HCT116 (cell line): Measurements from ENCODE around the gene TBRG4. TPM values are rescaled to one million over a fixed set of nuclear protein-coding genes. Genes with fewer than 3 reads are reported as not detected.
A peak's percentile ranks its signal among the peaks of the same experiment; 100 is the strongest.

Experiments
- ATAC-seq: fragments of 200-7000 bp; cut with Tn5 transposase; 2 replicates; pipeline ENCODE4 v1.9.1; 2020; ENCODE audit warnings: mild to moderate bottlenecking, moderate library complexity
- Bru-seq: library from RNA; stranded (reverse); fragments of 400-500 nt; gene quantifications from one replicate; lab custom pipeline; 2021; lab: Mats Ljungman, UMichigan
- BruChase-seq, 2 experiments: library from RNA; stranded (reverse); fragments of 400-500 nt; gene quantifications; one replicate each; lab custom pipeline; 2021; lab: Mats Ljungman, UMichigan
- BruUV-seq: library from RNA; stranded (reverse); fragments of 400-500 nt; replicated peaks from 2 replicates; lab custom pipeline; 2021; lab: Mats Ljungman, UMichigan
- CTCF ChIA-PET: fragments of 300-600 bp; sonication (Branson Sonifier 250); formaldehyde crosslinking; loops from one replicate; lab custom pipeline; 2021; ENCODE audit warnings: antibody characterized with exemption; lab: Charles Lee
- POLR2A ChIA-PET: fragments of 300-600, 350-600 bp; sonication (Branson Sonifier 250); formaldehyde crosslinking; loops from one replicate; lab custom pipeline; 2021; ENCODE audit warnings: antibody characterized with exemption; lab: Charles Lee
- RAD21 ChIA-PET, 2 experiments: fragments of 300-600 bp; sonication (Branson Sonifier 250); formaldehyde crosslinking; loops; one replicate each; lab custom pipeline; 2023; ENCODE audit warnings: low total read pairs in 2 of 2; ENCODE audit not compliant: uncharacterized antibody in 2 of 2, unreplicated experiment in 2 of 2, low non-redundant PET in 1 of 2; lab: Charles Lee
- DNase-seq: peaks from one replicate; pipeline ENCODE4 v3.0.0-alpha.2; 2010; ENCODE audit warnings: low read depth, low spot score
- H2AFZ ChIP-seq: fragments of 200-600 bp; shearing (Covaris generic), sonication (generic); 2 replicates; pipeline ENCODE4 v1.6.1; 2017; ENCODE audit warnings: low read depth, mixed run types, mixed read lengths, antibody characterized with exemption, low read length; ENCODE audit not compliant: poor library complexity, severe bottlenecking
- H3K27ac ChIP-seq: 2 replicates; pipeline ENCODE4 v1.5.1; 2012; ENCODE audit warnings: low read depth, low read length
- H3K27me3 ChIP-seq: fragments of 200-600 bp; sonication (generic); 2 replicates; pipeline ENCODE4 v1.6.1; 2016; ENCODE audit warnings: mixed run types, low read length, mixed read lengths; ENCODE audit not compliant: insufficient read depth
- H3K36me3 ChIP-seq, 2 experiments: fragments of 200-500 bp in 1 of 2; fragments of 200-600 bp in 1 of 2; sonication (Bioruptor generic) in 1 of 2; sonication (generic) in 1 of 2; 2 replicates each; pipeline versions ENCODE4 v1.5.1 to v1.6.1; 2014 to 2016; ENCODE audit warnings: low read length in 2 of 2, inconsistent platforms in 1 of 2, mixed read lengths in 1 of 2, mixed run types in 1 of 2; ENCODE audit not compliant: insufficient read depth in 2 of 2, control insufficient read depth in 1 of 2
- H3K4me1 ChIP-seq, 2 experiments: fragments of 200-600 bp in 1 of 2; sonication (generic) in 1 of 2; 2 replicates each; pipeline versions ENCODE4 v1.5.1 to v1.6.1; 2012 to 2017; ENCODE audit warnings: low read length in 2 of 2, inconsistent platforms in 1 of 2, mild to moderate bottlenecking in 1 of 2, mixed read lengths in 1 of 2, mixed run types in 1 of 2, moderate library complexity in 1 of 2; ENCODE audit not compliant: insufficient read depth in 2 of 2, control insufficient read depth in 1 of 2
- H3K4me2 ChIP-seq: fragments of 200-600 bp; sonication (generic); 2 replicates; pipeline ENCODE4 v1.6.1; 2017; ENCODE audit warnings: mixed run types, low read length, mixed read lengths
- H3K4me3 ChIP-seq, 2 experiments: fragments of 200-600 bp in 1 of 2; sonication (generic) in 1 of 2; replicated peaks in 1 of 2; 2 replicates each; pipeline ENCODE4 v1.5.1; 2011 to 2016; ENCODE audit warnings: low read length in 2 of 2, control low read depth in 1 of 2, low read depth in 1 of 2, mild to moderate bottlenecking in 1 of 2, mixed read lengths in 1 of 2, mixed run types in 1 of 2
- H3K79me2 ChIP-seq: fragments of 200-600 bp; sonication (generic); 2 replicates; pipeline ENCODE4 v1.6.1; 2017; ENCODE audit warnings: mild to moderate bottlenecking, mixed run types, low read length, moderate library complexity, mixed read lengths; ENCODE audit not compliant: insufficient read depth
- H3K9ac ChIP-seq: fragments of 200-600 bp; sonication (generic); 2 replicates; pipeline ENCODE4 v1.6.1; 2016; ENCODE audit warnings: low read length, mixed read lengths
- H3K9me2 ChIP-seq: fragments of 200-600 bp; sonication (generic), shearing (Covaris generic); 2 replicates; pipeline ENCODE4 v1.6.1; 2017; ENCODE audit warnings: mixed run types, mild to moderate bottlenecking, moderate library complexity; ENCODE audit not compliant: insufficient read depth
- H3K9me3 ChIP-seq, 2 experiments: fragments of 200-500 bp in 1 of 2; fragments of 200-600 bp in 1 of 2; sonication (Bioruptor generic) in 1 of 2; sonication (generic) in 1 of 2; 2 replicates each; pipeline ENCODE4 v1.6.1; 2014 to 2017; ENCODE audit warnings: low read length in 2 of 2, mixed read lengths in 2 of 2, inconsistent platforms in 1 of 2, low read depth in 1 of 2, mild to moderate bottlenecking in 1 of 2, mixed run types in 1 of 2, moderate library complexity in 1 of 2; ENCODE audit not compliant: control insufficient read depth in 1 of 2, insufficient read depth in 1 of 2
- H4K20me1 ChIP-seq: fragments of 200-600 bp; sonication (generic), shearing (Covaris generic); 2 replicates; pipeline ENCODE4 v1.6.1; 2017; ENCODE audit warnings: mixed run types, mild to moderate bottlenecking, moderate library complexity; ENCODE audit not compliant: insufficient read depth
- EGR1 ChIP-seq: IDR thresholded peaks from 2 replicates; pipeline ENCODE4 v1.6.1; 2012; ENCODE audit warnings: low read depth
- ELF1 ChIP-seq: IDR thresholded peaks from 2 replicates; pipeline ENCODE4 v1.6.1; 2012; ENCODE audit warnings: low read depth, borderline replicate concordance
- EZH2 ChIP-seq: fragments of 200-600 bp; sonication (generic); IDR thresholded peaks from 2 replicates; pipeline ENCODE4 v1.6.1; 2017; ENCODE audit warnings: antibody characterized with exemption, mixed run types
- EZH2phosphoT487 ChIP-seq: fragments of 200-600 bp; IDR thresholded peaks from 2 replicates; pipeline ENCODE4 v1.6.1; 2018; ENCODE audit warnings: antibody characterized with exemption, borderline replicate concordance
- JUND ChIP-seq: IDR thresholded peaks from 2 replicates; pipeline ENCODE4 v1.6.1; 2012
- POLR2A ChIP-seq: IDR thresholded peaks from 2 replicates; pipeline ENCODE4 v1.7.0; 2011; ENCODE audit warnings: borderline replicate concordance; ENCODE audit not compliant: insufficient read depth, insufficient read length; ENCODE audit errors: extremely low read depth
- POLR2AphosphoS5 ChIP-seq: IDR thresholded peaks from 2 replicates; pipeline ENCODE4 v1.6.1; 2011; ENCODE audit warnings: mild to moderate bottlenecking, low read depth, low read length, moderate library complexity
- RAD21 ChIP-seq: IDR thresholded peaks from 2 replicates; pipeline ENCODE4 v1.6.1; 2012; ENCODE audit warnings: low read depth, mild to moderate bottlenecking
- SIN3A ChIP-seq: IDR thresholded peaks from 2 replicates; pipeline ENCODE4 v1.6.1; 2012; ENCODE audit warnings: low read depth
- SP1 ChIP-seq: IDR thresholded peaks from 2 replicates; pipeline ENCODE4 v1.6.1; 2012; ENCODE audit warnings: low read depth
- TCF7L2 ChIP-seq: IDR thresholded peaks from 2 replicates; pipeline ENCODE4 v1.7.0; 2011; ENCODE audit warnings: borderline replicate concordance, inconsistent platforms; ENCODE audit not compliant: insufficient read depth, insufficient read length; ENCODE audit errors: extremely low read depth
- YY1 ChIP-seq: IDR thresholded peaks from 2 replicates; pipeline ENCODE4 v1.6.1; 2011; ENCODE audit warnings: low read length, low read depth, moderate library complexity, mild to moderate bottlenecking; ENCODE audit not compliant: insufficient replicate concordance; ENCODE audit errors: extremely low read depth
- ZFX ChIP-seq: fragments of 450-650 bp; IDR thresholded peaks from 2 replicates; pipeline ENCODE4 v1.6.1; 2017
- ZNF274 ChIP-seq: fragments of 200-500 bp; sonication (Bioruptor generic); IDR thresholded peaks from 2 replicates; pipeline ENCODE4 v1.6.1; 2014; ENCODE audit warnings: mild to moderate bottlenecking, low read depth, low read length, inconsistent platforms
- intact Hi-C: fragments of 100-400 bp; cut with micrococcal nuclease; formaldehyde crosslinking; loops from 2 replicates; pipeline ENCODE4 v1.10.0; 2022
- long read RNA-seq: library from polyadenylated mRNA; unstranded; transcript quantifications from one replicate; pipeline ENCODE4 v2.0.0, GENCODE V29; 2021; ENCODE audit not compliant: unreplicated experiment
- polyA plus RNA-seq: library from polyadenylated mRNA; unstranded; fragments of >200 nt; gene quantifications from 2 replicates; pipeline ENCODE4 v1.2.1, GENCODE V29; 2012; ENCODE audit warnings: missing spikeins
- total RNA-seq: library from RNA; stranded (reverse); gene quantifications from one replicate; pipeline ENCODE4 v1.2.1, GENCODE V29; 2021; ENCODE audit not compliant: unreplicated experiment
- TF ChIP-seq, protein P1 (sequence below): IDR thresholded peaks from 2 replicates; pipeline ENCODE4 v1.6.1; 2012
- TF ChIP-seq, protein P2 (sequence below), 3 experiments: fragments of 200-600 bp in 1 of 3; sonication (generic) in 1 of 3; IDR thresholded peaks in 2 of 3; conservative IDR thresholded peaks in 1 of 3; 2 replicates each; pipeline ENCODE4 v1.5.1; 2012 to 2017; ENCODE audit warnings: low read depth in 2 of 3, low read length in 2 of 3, antibody characterized with exemption in 1 of 3, borderline replicate concordance in 1 of 3, control low read depth in 1 of 3, mild to moderate bottlenecking in 1 of 3, mixed read lengths in 1 of 3, mixed run types in 1 of 3, moderate library complexity in 1 of 3; ENCODE audit not compliant: insufficient read depth in 1 of 3
- TF ChIP-seq, protein P3 (sequence below): IDR thresholded peaks from 2 replicates; pipeline ENCODE4 v1.6.1; 2012; ENCODE audit warnings: low read depth

Gene TBRG4
- total RNA-seq (136 TPM), Bru-seq, nascent RNA (percentile 94 among the genes with signal in this experiment), BruChase-seq, experiment 1, labeled RNA remaining after a 6-hour chase (percentile 87 among the genes with signal in this experiment), BruChase-seq, experiment 2, labeled RNA remaining after a 2-hour chase (percentile 87 among the genes with signal in this experiment)
- polyA plus RNA-seq = 90.0 and 90.3 TPM in 2 replicates
- long read RNA-seq, transcript TBRG4-202 (9 exons, 1,917 nt) = minor isoform, 9 of 274 reads
- long read RNA-seq, transcript TBRG4-201 (11 exons, 2,243 nt) = major isoform, 138 of 274 reads
- long read RNA-seq, transcript TBRG4-215 (11 exons, 2,190 nt) = minor isoform, 5 of 274 reads
- long read RNA-seq, partial matches to known transcripts = 46 of 274 reads
- long read RNA-seq, other reads (novel, unspliced or antisense) = 72 of 274 reads

DNA sequence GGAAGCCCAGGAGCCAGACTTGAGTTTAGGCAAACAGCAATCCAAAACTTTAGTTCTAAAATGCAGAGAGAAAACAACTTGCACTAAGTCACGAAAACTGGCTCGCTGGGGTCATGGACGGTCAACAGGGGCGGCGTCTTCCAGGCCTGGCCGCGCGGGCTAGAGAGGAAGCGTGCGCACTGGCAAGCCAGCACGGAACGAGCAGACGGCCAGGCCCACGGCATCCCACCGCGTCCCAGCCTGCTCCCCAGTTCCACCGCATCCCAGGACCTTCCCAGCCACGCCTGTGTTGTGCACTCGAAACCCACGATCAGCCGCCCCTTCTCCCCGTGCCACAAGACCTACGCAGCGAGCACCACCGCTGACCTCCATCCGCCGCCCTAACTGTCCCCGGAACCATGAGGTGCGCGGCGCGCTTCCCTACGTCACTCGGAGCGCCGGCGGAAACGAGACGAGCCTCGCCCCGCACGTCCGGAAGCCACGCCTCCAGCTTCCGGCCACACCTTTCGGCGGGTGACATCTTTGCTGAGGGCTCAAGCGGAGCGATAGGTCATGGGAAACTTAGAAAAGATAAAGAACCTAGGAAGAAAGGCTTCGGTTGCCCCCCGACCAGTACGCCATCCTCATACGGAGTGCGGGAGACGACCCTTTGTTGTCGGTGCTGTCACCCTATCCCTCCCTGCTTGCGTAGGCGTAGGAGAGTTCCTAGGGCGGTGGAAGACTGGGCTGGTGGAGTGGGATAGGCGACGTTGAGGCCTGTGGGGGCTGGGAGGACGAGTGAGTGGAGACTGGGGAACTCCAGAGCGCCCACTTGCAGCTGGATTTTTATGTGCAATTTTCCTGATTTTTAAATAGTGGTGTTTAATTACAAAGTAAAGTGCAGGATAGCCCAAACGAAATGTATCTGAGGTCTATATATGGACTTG, at the start of gene TBRG4:
TBRG4 (minus strand) TSS at position 400 of the 926 bp plus-strand sequence. CDS start 2,460 bp downstream, outside the sequence.
- BruUV-seq = TSS peak; percentile 96
- peaks cover 50% of the 10 kb centered on the region for H3K79me2 ChIP-seq
- TF ChIP-seq EGR1 (peak; percentile 90), RAD21 (peak; percentile 53), POLR2AphosphoS5 (peak; percentile 91), ELF1 (peak; percentile 86), SIN3A (peak; percentile 94), TCF7L2 (peak; percentile 17), ZFX (peak; percentile 95), YY1 (peak; percentile 88), POLR2A (peak; percentile 86), EZH2phosphoT487 (no peak), EZH2 (no peak), SP1 (peak; percentile 88), ZNF274 (no peak), JUND (peak; percentile 20; the same call in 1 of the 2 replicates)
- TF ChIP-seq, protein P1, sequence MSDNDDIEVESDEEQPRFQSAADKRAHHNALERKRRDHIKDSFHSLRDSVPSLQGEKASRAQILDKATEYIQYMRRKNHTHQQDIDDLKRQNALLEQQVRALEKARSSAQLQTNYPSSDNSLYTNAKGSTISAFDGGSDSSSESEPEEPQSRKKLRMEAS = peak; percentile 100
- TF ChIP-seq, protein P2, sequence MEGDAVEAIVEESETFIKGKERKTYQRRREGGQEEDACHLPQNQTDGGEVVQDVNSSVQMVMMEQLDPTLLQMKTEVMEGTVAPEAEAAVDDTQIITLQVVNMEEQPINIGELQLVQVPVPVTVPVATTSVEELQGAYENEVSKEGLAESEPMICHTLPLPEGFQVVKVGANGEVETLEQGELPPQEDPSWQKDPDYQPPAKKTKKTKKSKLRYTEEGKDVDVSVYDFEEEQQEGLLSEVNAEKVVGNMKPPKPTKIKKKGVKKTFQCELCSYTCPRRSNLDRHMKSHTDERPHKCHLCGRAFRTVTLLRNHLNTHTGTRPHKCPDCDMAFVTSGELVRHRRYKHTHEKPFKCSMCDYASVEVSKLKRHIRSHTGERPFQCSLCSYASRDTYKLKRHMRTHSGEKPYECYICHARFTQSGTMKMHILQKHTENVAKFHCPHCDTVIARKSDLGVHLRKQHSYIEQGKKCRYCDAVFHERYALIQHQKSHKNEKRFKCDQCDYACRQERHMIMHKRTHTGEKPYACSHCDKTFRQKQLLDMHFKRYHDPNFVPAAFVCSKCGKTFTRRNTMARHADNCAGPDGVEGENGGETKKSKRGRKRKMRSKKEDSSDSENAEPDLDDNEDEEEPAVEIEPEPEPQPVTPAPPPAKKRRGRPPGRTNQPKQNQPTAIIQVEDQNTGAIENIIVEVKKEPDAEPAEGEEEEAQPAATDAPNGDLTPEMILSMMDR (IDR thresholded peaks at IDR 0.05 in 2 of 3, conservative IDR thresholded peaks at IDR 0.05 in 1 of 3; ENCODE audit: borderline replicate concordance in 1 of 3, insufficient read depth in 1 of 3, low read depth in 2 of 3, low read length in 2 of 3) = peak; percentile 15 to 40 (median 40); a peak in 5 of 6 replicates
- TF ChIP-seq, protein P3, sequence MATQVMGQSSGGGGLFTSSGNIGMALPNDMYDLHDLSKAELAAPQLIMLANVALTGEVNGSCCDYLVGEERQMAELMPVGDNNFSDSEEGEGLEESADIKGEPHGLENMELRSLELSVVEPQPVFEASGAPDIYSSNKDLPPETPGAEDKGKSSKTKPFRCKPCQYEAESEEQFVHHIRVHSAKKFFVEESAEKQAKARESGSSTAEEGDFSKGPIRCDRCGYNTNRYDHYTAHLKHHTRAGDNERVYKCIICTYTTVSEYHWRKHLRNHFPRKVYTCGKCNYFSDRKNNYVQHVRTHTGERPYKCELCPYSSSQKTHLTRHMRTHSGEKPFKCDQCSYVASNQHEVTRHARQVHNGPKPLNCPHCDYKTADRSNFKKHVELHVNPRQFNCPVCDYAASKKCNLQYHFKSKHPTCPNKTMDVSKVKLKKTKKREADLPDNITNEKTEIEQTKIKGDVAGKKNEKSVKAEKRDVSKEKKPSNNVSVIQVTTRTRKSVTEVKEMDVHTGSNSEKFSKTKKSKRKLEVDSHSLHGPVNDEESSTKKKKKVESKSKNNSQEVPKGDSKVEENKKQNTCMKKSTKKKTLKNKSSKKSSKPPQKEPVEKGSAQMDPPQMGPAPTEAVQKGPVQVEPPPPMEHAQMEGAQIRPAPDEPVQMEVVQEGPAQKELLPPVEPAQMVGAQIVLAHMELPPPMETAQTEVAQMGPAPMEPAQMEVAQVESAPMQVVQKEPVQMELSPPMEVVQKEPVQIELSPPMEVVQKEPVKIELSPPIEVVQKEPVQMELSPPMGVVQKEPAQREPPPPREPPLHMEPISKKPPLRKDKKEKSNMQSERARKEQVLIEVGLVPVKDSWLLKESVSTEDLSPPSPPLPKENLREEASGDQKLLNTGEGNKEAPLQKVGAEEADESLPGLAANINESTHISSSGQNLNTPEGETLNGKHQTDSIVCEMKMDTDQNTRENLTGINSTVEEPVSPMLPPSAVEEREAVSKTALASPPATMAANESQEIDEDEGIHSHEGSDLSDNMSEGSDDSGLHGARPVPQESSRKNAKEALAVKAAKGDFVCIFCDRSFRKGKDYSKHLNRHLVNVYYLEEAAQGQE = no peak

More for the DNA sequence above, at the start of gene TBRG4:
- H3K27ac ChIP-seq = peak within 1 kb of the TSS; percentile 87
- ChIA-PET CTCF (interaction anchor here (1.9 kb wide), 1 partner anchor 25 kb away, joined by 12 read pairs; no protein-coding TSS in a partner anchor), RAD21 (interaction anchor here in 1 of 2 experiments (1.3 kb wide), 1 partner anchor 126 kb away, joined by 3 read pairs; no protein-coding TSS in a partner anchor), POLR2A (interaction anchor here (1.0 to 1.6 kb wide), 4 partner anchors 9 to 505 kb away, joined by 3 to 7 read pairs (median 4); partner anchors contain the start of gene OGDH)
- intact Hi-C loops = loop anchor here (2.0 to 5.0 kb wide), 2 partner anchors 111 to 124 kb away; partner anchors contain the start of gene CCM2
- ATAC-seq (peak; percentile 90), DNase-seq (peak; percentile 89)
- peak within 1 kb of the TSS; percentile 89 to 100 for H3K4me3 ChIP-seq
- H3K9me3 ChIP-seq = no peaks in the 10 kb centered on the region
- no peaks in the 10 kb centered on the region for H3K27me3 ChIP-seq
- peak within 1 kb of the TSS; percentile 73 for H3K4me2 ChIP-seq
- peaks cover 25 to 29% of the 10 kb centered on the region in 2 experiments for H3K36me3 ChIP-seq
- peak within 1 kb of the TSS; percentile 98 for H3K9ac ChIP-seq
- peaks cover 13% of the 10 kb centered on the region for H4K20me1 ChIP-seq
- no peak within 1 kb of the TSS for H2AFZ ChIP-seq
- H3K9me2 ChIP-seq = no peaks in the 10 kb centered on the region
- H3K4me1 ChIP-seq = peaks cover 11 to 13% of the 10 kb centered on the region in 2 experiments
